ENCODE measurements around the gene PDE6A.

The PDE6A gene

DNA sequence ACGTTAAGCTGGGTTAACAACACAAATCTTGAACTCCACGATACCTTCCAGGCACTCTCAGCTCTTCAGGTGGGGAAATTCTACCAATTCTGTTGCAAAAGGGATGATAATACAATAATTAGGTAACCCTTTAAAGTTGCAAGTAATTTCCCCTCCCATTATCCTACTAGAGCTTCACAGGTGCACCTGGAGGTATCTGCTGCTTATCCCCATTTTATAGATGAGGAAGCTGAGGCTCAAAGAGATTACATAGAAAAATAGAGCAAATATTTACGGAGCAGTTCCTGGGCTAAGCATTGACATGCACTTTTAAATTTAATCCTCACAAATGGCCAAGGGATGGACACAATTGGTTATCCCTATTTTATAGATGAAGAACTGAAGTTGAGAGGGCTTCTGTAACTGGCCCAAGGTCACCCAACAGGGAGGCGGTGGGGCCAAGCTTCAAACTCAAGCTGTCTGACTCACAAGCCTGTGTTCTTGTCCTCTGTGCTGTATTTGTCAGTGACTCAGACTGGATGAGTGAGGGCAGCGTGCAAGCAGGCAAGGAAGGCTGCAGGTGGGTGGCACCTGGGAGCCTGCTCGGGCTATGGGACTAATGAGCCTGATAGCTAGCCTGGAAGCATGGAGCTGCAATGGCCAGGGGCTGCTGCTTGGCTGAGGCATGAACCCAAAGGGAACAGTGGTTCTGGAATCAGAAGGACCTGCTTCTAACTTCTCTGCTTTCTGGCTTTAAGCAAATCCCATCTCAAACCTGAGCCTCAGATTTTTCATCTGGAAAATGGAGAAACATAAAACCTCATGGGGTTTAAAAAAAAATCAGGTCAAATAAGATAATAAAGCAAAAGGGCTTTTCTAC is 105.5 kb downstream of the PDE6A start:
- DNase-seq (ENCODE audit: low read depth in 2 of 2) = no peak

DNA sequence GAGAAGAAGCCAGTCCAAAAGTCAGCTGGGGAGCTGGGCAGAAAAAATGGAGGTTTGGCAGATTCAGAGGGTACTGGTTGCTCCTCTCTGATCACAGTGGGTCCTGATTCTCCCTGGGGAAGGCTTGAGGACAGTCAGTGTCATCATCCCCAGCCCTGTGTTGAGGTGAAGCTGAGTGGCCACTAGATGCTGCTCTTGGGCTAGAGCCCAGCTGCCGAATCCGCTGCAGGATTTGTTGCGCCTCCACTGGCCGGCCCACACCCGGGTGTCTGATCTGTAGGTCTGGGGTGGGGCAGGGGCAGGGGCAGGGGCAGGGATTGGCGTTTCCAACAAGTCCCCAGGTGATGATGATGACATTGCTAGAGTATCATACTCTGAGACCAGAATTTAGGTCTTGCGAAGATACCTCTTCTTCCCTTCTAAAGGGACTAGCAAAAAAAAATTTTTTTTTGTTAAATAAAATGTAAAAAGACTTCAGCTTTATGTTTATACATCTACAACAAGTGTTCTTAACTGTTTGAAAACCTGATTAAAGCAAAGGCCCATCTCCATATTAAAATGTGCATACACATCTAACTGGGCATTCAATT is 106.8 kb downstream of the PDE6A start:
- DNase-seq (ENCODE audit: low read depth in 2 of 2) = no peak

DNA sequence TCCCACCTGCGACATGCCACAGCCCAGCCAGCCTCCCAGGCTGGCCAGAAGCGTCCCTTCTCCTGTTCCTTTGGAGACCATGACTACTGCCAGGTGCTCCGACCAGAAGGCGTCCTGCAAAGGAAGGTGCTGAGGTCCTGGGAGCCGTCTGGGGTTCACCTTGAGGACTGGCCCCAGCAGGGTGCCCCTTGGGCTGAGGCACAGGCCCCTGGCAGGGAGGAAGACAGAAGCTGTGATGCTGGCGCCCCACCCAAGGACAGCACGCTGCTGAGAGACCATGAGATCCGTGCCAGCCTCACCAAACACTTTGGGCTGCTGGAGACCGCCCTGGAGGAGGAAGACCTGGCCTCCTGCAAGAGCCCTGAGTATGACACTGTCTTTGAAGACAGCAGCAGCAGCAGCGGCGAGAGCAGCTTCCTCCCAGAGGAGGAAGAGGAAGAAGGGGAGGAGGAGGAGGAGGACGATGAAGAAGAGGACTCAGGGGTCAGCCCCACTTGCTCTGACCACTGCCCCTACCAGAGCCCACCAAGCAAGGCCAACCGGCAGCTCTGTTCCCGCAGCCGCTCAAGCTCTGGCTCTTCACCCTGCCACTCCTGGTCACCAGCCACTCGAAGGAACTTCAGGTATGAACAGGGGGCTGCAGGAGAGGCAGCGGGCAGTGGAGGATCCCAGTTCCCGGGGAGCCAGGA is 108.0 kb downstream of the PDE6A start:
- no peak for DNase-seq (ENCODE audit: low read depth in 2 of 2)

DNA sequence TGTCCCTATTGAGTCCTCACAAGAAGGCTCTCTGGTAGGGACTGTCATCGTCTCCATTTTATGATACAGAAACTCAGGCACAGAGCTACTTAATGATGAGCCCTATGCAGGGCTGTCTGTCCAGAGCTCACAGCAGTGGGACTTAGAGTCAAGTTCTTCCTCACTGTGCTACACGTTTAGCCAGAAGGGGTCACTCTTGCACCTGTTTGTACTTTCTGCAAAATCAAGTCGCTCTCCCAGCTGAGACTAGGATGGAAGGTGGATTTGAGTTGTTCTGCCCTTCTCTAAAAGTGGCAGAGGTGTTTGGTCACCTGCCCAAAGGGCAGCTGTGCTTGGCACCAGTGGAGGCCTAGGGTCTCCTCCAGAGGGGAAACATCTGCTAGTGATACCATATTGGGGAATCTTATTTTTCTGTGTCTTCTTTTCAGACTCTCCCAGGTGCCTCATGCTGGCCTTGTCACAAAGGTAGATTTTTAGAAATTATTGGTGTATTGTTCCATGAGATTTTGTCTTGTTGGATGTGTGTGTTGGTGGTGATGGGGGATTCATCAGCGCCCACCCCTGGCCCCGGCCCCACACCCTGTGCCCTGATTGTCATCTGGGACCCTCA is 110.2 kb downstream of the PDE6A start:
- no peak for DNase-seq (ENCODE audit: low read depth in 2 of 2)

DNA sequence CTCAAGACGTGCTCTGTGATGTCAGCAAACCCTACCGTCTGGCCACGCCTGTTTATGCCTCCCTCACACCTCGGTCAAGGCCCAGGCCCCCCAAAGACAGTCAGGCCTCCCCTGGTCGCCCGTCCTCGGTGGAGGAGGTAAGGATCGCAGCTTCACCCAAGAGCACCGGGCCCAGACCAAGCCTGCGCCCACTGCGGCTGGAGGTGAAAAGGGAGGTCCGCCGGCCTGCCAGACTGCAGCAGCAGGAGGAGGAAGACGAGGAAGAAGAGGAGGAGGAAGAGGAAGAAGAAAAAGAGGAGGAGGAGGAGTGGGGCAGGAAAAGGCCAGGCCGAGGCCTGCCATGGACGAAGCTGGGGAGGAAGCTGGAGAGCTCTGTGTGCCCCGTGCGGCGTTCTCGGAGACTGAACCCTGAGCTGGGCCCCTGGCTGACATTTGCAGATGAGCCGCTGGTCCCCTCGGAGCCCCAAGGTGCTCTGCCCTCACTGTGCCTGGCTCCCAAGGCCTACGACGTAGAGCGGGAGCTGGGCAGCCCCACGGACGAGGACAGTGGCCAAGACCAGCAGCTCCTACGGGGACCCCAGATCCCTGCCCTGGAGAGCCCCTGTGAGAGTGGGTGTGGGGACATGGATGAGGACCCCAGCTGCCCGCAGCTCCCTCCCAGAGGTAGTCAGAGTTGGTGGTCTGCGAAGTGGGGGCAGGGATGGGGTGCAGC is 111.3 kb downstream of the PDE6A start:
- no peak for DNase-seq (ENCODE audit: low read depth in 2 of 2)

DNA sequence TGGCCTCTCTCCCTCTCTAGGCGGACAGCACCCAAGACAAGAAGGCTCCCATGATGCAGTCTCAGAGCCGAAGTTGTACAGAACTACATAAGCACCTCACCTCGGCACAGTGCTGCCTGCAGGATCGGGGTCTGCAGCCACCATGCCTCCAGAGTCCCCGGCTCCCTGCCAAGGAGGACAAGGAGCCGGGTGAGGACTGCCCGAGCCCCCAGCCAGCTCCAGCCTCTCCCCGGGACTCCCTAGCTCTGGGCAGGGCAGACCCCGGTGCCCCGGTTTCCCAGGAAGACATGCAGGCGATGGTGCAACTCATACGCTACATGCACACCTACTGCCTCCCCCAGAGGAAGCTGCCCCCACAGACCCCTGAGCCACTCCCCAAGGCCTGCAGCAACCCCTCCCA is 112.0 kb downstream of the PDE6A start:
- no peak for DNase-seq (ENCODE audit: low read depth in 2 of 2)

DNA sequence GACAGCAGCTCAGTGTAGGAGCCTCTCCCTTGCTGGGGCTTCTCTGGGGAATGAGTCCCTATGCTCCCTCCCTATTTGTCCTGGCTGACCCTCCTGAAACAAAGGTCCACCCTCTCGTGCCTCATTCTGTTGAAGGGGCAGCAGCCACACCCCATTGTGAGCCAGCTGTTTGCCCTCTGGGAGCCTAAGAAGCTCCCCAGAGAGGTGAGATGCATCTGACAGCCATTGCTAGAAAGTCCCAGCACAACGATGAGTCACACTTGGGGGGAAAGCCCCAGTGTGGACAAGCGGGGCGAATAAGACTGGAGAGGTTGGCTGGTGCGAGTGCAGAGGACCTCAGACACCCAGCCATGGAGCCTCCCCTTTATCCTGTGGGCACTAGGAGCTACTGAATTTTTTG is 113.1 kb downstream of the PDE6A start:
- peak; percentile 28 to 48 for DNase-seq (ENCODE audit: low read depth in 2 of 2)

DNA sequence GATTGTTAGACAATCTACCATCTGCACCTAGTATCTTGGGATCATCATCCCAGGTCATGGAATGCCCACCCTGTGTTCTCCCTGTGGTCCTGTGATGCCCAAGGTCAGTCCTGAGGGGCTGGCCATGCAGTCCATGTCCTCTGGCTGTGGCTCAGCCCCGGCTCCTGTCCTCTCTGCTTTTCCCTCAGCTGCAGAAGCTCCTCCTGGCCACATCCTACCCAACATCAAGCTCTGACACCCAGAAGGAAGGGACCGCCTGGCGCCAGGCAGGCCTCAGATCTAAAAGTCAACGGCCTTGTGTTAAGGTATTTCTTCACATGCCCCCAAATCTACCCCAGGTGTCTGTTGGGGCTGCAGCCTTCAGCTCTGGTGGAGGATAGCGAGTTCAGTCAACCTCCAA is 114.0 kb downstream of the PDE6A start:
- DNase-seq (ENCODE audit: low read depth in 2 of 2) = no peak

DNA sequence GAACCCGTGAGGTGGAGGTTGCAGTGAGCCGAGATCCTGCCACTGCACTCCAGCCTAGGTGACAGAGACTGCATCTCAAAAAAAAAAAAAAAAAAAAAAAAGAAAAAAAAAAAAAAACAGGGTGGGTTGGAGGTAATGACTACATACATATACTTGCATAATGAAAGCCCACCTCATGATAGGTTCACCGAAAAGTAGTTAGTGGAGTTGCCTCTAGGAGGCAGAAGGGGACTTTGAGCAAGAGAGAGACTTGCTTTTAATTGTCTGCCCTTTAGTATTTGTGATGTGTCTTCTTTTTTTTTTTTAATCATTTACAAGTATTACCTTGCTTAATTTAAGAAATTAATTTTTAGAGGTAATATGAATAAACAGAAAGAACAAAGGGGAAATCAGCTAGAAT is 114.6 kb downstream of the PDE6A start:
- no peak for DNase-seq (ENCODE audit: low read depth in 2 of 2)

DNA sequence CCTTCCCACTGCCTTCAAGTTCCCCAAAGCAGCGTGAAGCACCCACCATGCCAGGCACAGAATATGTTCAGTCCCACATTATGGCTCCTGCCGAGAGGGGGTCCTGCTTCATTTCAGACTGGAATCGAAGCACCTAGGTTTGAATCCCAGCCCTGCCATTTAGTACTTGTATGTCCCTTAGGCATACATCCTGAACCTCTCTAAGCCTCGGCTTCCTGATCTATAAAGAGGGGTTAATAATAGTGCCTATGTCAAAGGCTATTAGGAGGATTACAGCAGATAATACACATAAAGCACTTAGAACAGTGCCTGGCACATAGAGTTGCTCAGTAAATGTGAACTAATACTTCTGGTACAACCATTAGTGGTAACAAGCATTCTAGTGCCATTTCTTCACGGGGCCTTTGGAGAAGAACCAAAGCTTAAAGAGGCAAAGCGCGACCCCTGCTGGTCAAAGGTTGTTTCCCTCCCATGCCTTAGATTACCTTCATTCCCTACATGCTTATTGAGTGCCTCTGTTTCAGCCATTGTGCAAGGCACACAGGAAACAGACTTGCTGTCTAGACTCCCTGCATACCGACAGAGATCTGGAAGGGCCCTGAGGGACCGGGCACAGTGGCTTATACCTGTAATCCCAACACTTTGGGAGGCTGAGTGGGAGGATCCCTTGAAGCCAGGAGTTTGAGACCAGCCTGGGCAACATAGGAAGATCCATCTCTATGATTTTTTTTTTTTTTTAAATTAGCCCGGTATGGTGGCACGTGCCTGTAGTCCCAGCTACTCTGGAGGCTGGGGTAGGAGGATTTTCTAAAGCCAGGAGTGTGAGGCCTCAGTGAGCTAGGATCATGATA is 116.2 kb downstream of the PDE6A start:
- DNase-seq (ENCODE audit: low read depth in 2 of 2) = peak; percentile 51 to 59

DNA sequence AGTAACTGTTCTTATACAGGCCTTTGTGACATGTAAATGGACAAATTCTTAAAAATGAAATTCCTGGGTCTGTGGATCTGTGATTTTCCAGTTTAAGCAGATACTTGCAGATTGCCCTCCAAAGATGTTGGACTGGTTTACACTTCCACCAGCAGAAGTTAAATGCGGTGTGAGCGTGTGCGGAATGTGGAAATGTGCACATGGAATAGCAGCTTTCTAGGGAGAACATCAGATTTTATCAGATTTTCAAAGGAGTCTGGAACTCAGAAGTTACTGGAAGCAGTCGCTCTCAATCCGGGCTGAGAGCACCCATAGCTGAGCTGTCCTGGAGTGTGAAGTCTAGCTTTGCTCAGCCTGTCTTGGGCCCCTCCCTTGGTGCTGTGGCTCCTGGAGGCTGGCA is 117.0 kb downstream of the PDE6A start:
- no peak for DNase-seq (ENCODE audit: low read depth in 2 of 2)

DNA sequence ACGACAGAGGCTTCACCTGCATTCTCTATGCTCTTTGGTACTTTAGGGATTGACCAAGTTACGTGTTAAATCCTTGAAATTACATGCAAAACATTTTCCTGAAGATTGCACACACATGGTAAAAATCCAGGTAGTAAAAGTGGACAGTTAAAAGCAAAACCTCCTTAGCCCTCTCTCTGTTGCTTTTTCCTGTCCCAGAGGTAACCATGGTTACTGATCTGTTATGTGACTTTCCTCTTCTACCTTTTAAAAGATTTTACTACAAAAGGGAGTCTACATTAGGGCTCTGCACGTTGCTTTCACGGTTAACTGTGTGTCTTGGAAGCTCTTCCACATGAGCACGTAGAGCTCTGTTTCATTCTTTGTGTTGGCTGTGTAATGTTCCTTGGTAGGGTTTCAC is 117.5 kb downstream of the PDE6A start:
- no peak for DNase-seq (ENCODE audit: low read depth in 2 of 2)

DNA sequence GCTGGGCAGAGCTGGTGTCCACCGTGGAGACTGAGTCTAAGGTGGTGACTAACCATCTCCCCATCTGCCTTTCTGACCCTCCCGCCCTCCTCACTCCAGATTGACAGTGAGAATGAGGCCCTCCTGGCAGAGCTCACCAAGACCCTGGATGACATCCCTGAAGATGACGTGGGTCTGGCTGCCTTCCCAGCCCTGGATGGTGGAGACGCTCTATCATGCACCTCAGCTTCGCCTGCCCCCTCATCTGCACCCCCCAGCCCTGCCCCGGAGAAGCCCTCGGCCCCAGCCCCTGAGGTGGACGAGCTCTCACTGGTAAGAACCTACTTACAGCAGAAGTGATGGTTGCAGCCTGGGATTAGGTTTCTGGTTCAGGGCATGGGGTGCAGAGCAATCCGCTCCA is 118.0 kb downstream of the PDE6A start:
- no peak for DNase-seq (ENCODE audit: low read depth in 2 of 2)

DNA sequence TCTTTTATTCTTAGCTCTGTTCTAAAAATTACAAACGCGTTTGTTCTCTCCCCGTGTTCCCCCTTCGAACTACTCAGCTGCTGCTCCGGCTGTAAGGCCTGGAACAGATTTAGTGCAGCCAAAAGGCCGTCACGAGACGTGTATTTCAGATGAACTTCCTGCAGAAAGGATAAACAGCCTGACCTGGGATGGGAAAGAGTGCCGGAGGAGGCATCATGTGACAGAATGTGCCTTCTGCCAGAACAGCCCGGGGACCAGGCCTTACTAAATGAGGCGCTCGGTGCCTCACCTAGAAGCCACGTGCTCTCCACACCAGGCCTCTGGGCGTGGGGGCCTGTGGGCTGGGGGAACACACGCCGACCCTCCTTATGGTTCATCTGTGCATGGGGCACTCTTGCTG is 119.7 kb downstream of the PDE6A start:
- no peak for DNase-seq (ENCODE audit: low read depth in 2 of 2)

DNA sequence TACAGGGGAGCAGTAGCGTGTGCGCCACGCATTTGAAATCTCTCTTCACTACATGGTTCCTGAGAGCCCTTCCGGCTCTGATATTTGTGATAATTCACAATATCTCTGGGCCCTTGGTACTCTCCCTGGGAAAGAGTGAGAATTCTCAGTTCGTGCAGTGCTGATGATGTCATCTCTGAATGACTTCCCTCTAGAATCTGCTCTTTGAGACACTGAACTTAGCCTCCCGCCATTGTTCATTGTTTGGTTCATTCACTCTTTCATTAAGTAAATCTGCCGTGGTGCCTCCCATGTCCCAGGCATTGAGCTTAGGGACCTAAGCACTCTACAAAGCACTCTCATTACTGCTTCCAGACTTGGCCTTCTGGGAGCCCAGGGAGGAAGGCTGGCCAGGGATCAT is 120.5 kb downstream of the PDE6A start:
- DNase-seq (ENCODE audit: low read depth in 2 of 2) = no peak

DNA sequence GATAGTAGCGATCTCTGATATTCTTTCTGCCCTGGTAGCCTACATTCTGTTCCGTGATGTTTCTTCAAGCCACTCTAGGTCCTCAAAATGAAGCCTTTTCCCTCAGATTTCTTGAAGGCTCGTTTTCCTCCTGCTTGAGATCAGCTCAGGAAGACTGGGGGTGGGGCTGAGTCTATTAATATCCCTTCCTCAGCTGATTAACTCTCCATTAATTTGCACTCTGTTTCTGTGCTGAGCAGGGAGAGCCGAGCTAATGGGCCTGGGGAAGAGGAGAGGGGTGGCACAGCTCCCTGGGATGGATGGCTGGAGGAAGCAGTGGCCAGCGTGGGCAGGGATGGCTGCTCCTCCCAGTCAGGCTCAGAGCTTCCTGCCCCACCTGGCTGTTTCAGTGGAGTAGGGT is 121.2 kb downstream of the PDE6A start:
- no peak for DNase-seq (ENCODE audit: low read depth in 2 of 2)

DNA sequence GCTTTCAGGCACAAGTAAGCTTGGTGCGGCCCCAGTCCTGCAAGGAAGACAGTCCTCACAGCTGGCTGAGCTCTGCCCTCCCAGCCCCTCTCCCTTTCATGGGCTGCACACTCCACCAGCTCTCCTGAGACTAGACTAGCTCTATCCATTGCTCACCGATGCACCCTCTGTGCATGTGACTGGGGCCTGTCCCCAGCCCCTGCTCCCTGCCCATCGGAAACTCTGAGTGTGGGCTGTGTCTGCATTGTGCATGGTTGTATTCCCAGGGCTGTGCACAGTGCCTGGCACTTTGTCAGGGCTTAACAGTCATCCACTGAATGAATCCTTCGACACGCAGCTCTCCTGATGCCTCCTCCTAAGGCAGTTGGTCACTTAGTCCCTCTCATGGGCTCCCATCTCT is 122.3 kb downstream of the PDE6A start:
- DNase-seq (ENCODE audit: low read depth in 2 of 2) = no peak

DNA sequence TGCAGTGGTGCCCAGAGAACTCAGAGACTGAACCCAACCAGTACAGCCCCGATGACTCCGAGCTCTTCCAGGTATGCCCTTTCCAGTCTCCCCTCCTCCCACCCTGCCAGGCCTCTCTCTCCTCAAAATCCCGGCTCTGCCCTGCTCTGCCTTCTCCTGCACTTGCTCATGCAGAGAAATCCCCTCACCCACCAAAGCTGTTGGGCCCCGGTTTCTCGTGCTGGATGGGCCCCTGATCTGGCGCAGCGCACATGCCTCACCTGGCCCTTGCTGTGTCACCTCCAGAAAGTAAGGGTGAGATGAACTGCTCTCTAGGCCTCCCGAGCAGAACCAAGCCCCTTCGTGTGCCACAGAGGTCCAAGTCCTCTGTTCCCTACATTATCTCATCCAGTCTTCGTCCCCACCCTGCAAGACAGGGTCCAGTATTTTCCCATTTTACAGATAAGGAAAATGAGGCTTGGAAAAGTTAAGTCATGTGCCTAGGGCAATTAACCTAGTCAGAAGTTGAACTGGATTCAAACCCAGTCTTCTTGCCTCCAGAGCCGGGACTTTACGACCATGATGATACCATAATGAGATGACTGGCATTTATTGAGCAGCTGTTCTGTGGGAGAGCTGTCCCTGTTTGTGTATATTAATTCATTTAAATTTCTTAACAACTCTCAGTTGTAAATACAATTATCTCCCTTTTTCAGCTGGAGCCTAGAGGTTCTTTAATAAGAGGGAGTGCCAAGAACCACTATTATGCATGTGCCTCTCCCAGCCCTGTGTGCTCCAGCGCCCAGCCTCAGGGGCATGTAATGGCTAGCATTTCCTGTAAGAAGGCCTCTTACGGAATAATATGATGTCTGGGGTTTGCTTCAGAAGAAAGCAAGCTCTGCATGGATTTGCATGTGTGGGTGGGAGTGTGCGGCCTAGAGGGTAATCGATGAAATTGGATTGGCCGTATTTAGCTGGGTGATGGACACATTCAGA is 123.8 kb downstream of the PDE6A start:
- DNase-seq (ENCODE audit: low read depth in 2 of 2) = no peak

DNA sequence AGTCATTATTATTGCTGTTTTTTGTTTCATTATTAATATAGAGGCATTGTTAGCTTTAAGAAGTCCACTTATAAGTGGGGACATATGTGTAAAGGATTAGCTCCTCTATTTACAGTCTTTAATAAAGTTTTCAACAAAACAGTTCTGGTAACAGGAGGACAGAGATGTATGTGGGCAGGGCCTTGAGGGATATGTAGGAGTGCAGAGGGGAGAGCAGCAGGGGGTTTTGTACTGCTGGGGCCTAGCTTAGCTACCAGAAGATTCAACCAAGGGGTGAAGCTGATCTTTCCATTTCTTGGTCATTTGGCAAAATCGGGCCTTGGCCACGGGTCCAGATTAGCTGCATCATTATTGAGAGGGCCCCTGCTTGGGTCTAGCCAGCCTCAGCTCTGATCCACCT is 124.6 kb downstream of the PDE6A start:
- DNase-seq (ENCODE audit: low read depth in 2 of 2) = no peak

DNA sequence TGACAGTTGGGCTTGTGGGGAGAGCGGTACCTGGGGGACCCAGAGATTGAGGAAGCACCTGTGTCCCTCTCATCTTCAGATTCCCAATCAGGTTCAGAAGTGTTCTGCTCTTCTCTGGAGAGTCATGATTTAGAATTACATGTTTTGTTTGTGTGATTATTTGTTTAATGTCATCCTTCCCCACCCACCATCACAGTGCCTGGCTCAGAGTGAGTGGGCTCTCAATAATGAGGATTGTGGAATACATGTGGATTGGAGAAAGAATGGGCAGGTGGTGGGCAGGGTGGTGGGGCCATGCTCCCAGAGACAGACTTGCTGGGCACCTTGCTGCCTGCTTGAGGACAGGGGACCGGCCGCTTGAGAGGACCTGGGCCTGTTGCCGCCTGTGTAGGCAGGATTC is 126.5 kb downstream of the PDE6A start:
- no peak for DNase-seq (ENCODE audit: low read depth in 2 of 2)
